Measurements from ENCODE around the gene WDR72.

GRCh38 chr15:53473435-53473834 is 286.0 kb downstream of the WDR72 start:
- TF ChIP-seq, protein P1, sequence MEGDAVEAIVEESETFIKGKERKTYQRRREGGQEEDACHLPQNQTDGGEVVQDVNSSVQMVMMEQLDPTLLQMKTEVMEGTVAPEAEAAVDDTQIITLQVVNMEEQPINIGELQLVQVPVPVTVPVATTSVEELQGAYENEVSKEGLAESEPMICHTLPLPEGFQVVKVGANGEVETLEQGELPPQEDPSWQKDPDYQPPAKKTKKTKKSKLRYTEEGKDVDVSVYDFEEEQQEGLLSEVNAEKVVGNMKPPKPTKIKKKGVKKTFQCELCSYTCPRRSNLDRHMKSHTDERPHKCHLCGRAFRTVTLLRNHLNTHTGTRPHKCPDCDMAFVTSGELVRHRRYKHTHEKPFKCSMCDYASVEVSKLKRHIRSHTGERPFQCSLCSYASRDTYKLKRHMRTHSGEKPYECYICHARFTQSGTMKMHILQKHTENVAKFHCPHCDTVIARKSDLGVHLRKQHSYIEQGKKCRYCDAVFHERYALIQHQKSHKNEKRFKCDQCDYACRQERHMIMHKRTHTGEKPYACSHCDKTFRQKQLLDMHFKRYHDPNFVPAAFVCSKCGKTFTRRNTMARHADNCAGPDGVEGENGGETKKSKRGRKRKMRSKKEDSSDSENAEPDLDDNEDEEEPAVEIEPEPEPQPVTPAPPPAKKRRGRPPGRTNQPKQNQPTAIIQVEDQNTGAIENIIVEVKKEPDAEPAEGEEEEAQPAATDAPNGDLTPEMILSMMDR (IDR thresholded peaks at IDR 0.05) = no peak
- no peak for TF ChIP-seq EZH2 (IDR thresholded peaks at IDR 0.05; ENCODE audit: borderline replicate concordance, insufficient read depth, low read depth, low read length, poor library complexity, severe bottlenecking)

Measured in B cell (primary cell).